MM.1S (cell line): ENCODE data around the gene CEP170B.

Experiments used
- DNase-seq: peaks from one replicate; pipeline ENCODE4 v3.0.0-alpha.2; 2015
- H2AFZ ChIP-seq: fragments of 300-600 bp; sonication (generic); 2 replicates; pipeline ENCODE4 v1.6.0; 2016; ENCODE audit warnings: antibody characterized with exemption, low read length
- H3F3A ChIP-seq: fragments of 300-600 bp; sonication (generic); 2 replicates; pipeline ENCODE4 v1.6.1; 2016; ENCODE audit warnings: mild to moderate bottlenecking, antibody characterized with exemption, low read length, moderate library complexity, mixed read lengths; ENCODE audit not compliant: insufficient read depth
- H3K27ac ChIP-seq: fragments of 300-600 bp; sonication (generic); 2 replicates; pipeline ENCODE4 v1.5.1; 2016; ENCODE audit warnings: mild to moderate bottlenecking, low read length
- H3K27me3 ChIP-seq: fragments of 300-600 bp; sonication (generic); replicated peaks from 2 replicates; pipeline ENCODE4 v1.6.0; 2016; ENCODE audit warnings: low read length; ENCODE audit not compliant: insufficient read depth
- H3K36me3 ChIP-seq: fragments of 300-600 bp; sonication (generic); replicated peaks from 2 replicates; pipeline ENCODE4 v1.6.1; 2016; ENCODE audit warnings: mild to moderate bottlenecking, low read length, mixed read lengths; ENCODE audit not compliant: insufficient read depth
- H3K4me1 ChIP-seq: fragments of 300-600 bp; sonication (generic); 2 replicates; pipeline ENCODE4 v1.6.1; 2016; ENCODE audit warnings: low read length, mixed read lengths
- H3K4me2 ChIP-seq: fragments of 300-600 bp; sonication (generic); 2 replicates; pipeline ENCODE4 v1.6.0; 2016; ENCODE audit warnings: low read depth, low read length
- H3K4me3 ChIP-seq: fragments of 300-600 bp; sonication (generic); 2 replicates; pipeline ENCODE4 v1.5.1; 2016; ENCODE audit warnings: low read length, mixed read lengths
- H3K79me2 ChIP-seq: fragments of 300-600 bp; sonication (generic); 2 replicates; pipeline ENCODE4 v1.6.1; 2016; ENCODE audit warnings: mixed run types, low read length, mixed read lengths
- H3K9ac ChIP-seq: fragments of 300-600 bp; sonication (generic); 2 replicates; pipeline ENCODE4 v1.6.1; 2016; ENCODE audit warnings: low read length, mixed read lengths
- H3K9me2 ChIP-seq: fragments of 300-600 bp; sonication (generic); replicated peaks from 2 replicates; pipeline ENCODE4 v1.6.1; 2016; ENCODE audit warnings: mild to moderate bottlenecking, low read length, mixed read lengths; ENCODE audit not compliant: insufficient read depth
- H3K9me3 ChIP-seq: fragments of 300-600 bp; sonication (generic); replicated peaks from 2 replicates; pipeline ENCODE4 v1.6.1; 2016; ENCODE audit warnings: mild to moderate bottlenecking, low read length, mixed read lengths; ENCODE audit not compliant: insufficient read depth
- H4K20me1 ChIP-seq: fragments of 300-600 bp; sonication (generic); 2 replicates; pipeline ENCODE4 v1.6.1; 2016; ENCODE audit warnings: mild to moderate bottlenecking, low read length, moderate library complexity, mixed read lengths; ENCODE audit not compliant: insufficient read depth
- EZH2 ChIP-seq: fragments of 300-600 bp; sonication (generic); optimal IDR thresholded peaks from 2 replicates; pipeline ENCODE3; 2017; ENCODE audit warnings: low read depth, mild to moderate bottlenecking, antibody characterized with exemption, low read length, mixed read lengths
- EZH2phosphoT487 ChIP-seq: fragments of 300-600 bp; sonication (generic); IDR thresholded peaks from 2 replicates; pipeline ENCODE4 v1.6.1; 2018; ENCODE audit warnings: antibody characterized with exemption, low read length
- TF ChIP-seq, protein P1 (sequence below): fragments of 300-600 bp; sonication (generic); IDR thresholded peaks from 2 replicates; pipeline ENCODE4 v1.5.1; 2016; ENCODE audit warnings: antibody characterized with exemption, low read length, mixed read lengths

Gene CEP170B

DNA sequence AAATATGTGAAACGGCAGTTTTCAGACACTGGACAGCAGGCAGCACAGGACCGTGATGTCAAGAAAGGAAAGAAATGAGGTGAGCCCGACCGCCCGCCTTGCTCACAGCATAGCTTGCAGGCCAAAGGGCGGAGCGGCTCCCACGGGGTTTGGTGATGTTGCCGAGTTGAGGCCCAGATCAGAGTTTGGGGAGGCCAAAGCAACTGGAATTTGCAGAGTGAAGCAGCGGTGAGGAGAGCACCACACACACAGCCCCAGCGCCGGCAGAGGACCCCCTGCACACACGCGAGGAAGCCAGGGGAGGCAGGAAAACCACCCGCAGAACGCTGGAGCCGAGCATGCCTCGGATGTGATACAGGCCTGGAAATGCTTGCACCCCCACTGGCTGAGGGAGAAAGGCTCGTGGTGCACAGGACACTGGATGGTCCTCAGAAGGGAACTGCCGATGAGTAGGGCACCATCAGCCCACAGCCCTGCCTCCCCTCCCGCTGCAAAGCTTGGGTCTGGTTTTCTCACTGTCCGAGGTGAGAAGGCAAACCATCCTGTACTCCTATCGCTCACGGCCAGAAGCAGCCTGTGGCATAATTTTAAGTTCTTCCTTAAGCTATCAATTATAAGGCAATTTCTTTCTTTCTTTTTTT lies 33.9 kb downstream of the CEP170B start:
- Histone ChIP-seq H3K4me3 (no peak overlapping the region), H3K4me1 (peaks cover 22% of the 10 kb centered on the region), H3K79me2 (no peaks in the 10 kb centered on the region), H3K27me3 (peaks cover 48% of the 10 kb centered on the region), H3K36me3 (no peaks in the 10 kb centered on the region), H3F3A (peaks cover 18% of the 10 kb centered on the region; the same call in 1 of the 2 replicates), H3K9me3 (no peaks in the 10 kb centered on the region), H4K20me1 (no peaks in the 10 kb centered on the region), H3K27ac (no peak overlapping the region), H3K9me2 (no peaks in the 10 kb centered on the region), H2AFZ (no peak overlapping the region), H3K4me2 (no peak overlapping the region), H3K9ac (no peak overlapping the region)
- no peak for DNase-seq
- TF ChIP-seq EZH2phosphoT487 (no peak), EZH2 (no peak)
- TF ChIP-seq, protein P1, sequence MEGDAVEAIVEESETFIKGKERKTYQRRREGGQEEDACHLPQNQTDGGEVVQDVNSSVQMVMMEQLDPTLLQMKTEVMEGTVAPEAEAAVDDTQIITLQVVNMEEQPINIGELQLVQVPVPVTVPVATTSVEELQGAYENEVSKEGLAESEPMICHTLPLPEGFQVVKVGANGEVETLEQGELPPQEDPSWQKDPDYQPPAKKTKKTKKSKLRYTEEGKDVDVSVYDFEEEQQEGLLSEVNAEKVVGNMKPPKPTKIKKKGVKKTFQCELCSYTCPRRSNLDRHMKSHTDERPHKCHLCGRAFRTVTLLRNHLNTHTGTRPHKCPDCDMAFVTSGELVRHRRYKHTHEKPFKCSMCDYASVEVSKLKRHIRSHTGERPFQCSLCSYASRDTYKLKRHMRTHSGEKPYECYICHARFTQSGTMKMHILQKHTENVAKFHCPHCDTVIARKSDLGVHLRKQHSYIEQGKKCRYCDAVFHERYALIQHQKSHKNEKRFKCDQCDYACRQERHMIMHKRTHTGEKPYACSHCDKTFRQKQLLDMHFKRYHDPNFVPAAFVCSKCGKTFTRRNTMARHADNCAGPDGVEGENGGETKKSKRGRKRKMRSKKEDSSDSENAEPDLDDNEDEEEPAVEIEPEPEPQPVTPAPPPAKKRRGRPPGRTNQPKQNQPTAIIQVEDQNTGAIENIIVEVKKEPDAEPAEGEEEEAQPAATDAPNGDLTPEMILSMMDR, result no peak

DNA sequence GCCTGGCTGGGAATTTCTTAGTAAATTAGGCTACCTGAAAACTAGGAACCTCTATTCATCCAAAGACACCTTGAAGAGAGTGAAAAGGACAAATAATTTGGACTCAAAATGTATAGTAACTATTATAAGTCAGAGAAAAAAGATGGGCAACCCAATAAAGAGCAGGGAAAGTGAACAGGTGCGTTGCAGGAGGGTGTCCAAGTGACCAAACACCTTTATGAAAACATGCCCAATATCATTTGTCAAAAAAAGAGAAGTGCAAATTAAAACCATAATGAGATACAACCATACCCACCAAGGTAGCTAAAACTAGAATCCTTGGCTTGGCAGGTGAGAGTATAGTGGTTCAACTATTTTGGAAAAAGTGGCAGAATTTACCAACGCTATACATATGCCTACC lies 34.7 kb downstream of the CEP170B start:
- H3K9me2 ChIP-seq, result no peaks in the 10 kb centered on the region
- peaks cover 18% of the 10 kb centered on the region for H3K4me1 ChIP-seq
- TF ChIP-seq EZH2 (no peak), EZH2phosphoT487 (no peak)
- TF ChIP-seq, protein P1, result no peak
- H3K27me3 ChIP-seq, result peaks cover 55% of the 10 kb centered on the region
- no peak overlapping the region for H3K27ac ChIP-seq
- no peak overlapping the region for H3K4me2 ChIP-seq
- peaks cover 18% of the 10 kb centered on the region; the same call in 1 of the 2 replicates for H3F3A ChIP-seq
- H3K36me3 ChIP-seq, result no peaks in the 10 kb centered on the region
- no peak for DNase-seq
- H3K79me2 ChIP-seq, result no peaks in the 10 kb centered on the region
- no peaks in the 10 kb centered on the region for H4K20me1 ChIP-seq
- H2AFZ ChIP-seq, result no peak overlapping the region
- no peak overlapping the region for H3K4me3 ChIP-seq
- H3K9ac ChIP-seq, result no peak overlapping the region
- no peaks in the 10 kb centered on the region for H3K9me3 ChIP-seq

DNA sequence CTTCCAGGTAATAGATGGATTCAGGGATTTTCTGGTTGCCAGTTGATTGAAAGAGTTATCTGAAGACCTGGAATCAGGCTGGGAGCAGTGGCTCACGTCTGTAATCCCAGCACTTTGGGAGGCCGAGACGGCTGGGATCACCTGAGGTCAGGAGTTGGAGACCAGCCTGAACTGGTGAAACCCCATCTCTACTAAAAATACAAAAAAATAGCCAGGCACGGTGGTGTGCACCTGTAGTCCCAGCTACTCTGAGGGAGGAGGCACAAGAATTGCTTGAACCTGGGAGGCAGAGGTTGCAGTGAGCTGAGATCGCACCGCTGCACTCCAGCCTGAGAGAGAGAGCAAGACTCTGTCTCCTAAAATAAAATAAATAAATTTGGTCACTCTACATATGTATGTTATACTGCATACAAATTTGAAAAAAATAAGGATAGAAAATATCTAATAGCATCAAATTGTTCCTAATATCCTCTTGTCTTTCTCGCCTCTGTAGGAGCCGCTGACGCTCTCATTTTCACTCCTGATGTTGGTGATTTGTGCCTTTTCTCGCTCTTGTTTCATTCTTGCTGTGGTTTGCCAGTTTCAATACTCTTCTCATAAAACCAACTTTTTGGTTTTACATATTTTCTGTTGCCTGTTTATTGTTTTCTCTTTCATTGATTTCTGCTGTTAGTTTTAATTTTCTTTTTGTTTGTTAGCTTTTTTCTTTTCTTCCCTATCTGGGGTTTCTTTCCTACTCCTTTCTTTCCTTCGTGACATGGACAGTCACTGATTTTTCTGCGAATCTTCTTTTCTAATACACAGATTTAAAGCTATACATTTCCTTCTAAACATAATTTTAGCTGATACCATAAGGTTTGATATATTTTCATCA lies 35.8 kb downstream of the CEP170B start:
- Histone ChIP-seq H3K27ac (no peak overlapping the region), H2AFZ (no peak overlapping the region), H3K4me1 (peaks cover 18% of the 10 kb centered on the region), H3K4me3 (no peak overlapping the region), H3K9ac (no peak overlapping the region), H4K20me1 (no peaks in the 10 kb centered on the region), H3F3A (peaks cover 18% of the 10 kb centered on the region; the same call in 1 of the 2 replicates), H3K36me3 (no peaks in the 10 kb centered on the region), H3K9me2 (no peaks in the 10 kb centered on the region), H3K27me3 (peaks cover 57% of the 10 kb centered on the region), H3K9me3 (no peaks in the 10 kb centered on the region), H3K79me2 (no peaks in the 10 kb centered on the region), H3K4me2 (peak overlapping the region; percentile 54; the same call in 1 of the 2 replicates)
- peak; percentile 37 for DNase-seq
- no peak for TF ChIP-seq EZH2
- no peak for TF ChIP-seq EZH2phosphoT487
- TF ChIP-seq, protein P1, result no peak
